ENCODE measurements around the gene PDE4B. TPM values are rescaled to one million over a fixed set of nuclear protein-coding genes. Genes with fewer than 3 reads are reported as not detected.
"Not testable (repeated sequence)": the region's sequence is repeated elsewhere in the genome, so short reads cannot be mapped to it uniquely, and the experiment has no call there.

Gene PDE4B
- total RNA-seq, 2 donors from 2014 or later, result 2.0 to 5.7 TPM

- Histone ChIP-seq H3K36me3 (no peaks in the 10 kb centered on the region), H3K9ac (ENCODE audit: low read depth in 2 of 2, low read length in 2 of 2) (no peak overlapping the region), H3K4me3 (no peak overlapping the region), H3K27ac (no peak overlapping the region), H3K9me3 (no peaks in the 10 kb centered on the region), H3K4me1 (no peaks in the 10 kb centered on the region), H3K27me3 (no peaks in the 10 kb centered on the region)
- DNase-seq, result no peak
- TF ChIP-seq CTCF (IDR thresholded peaks at IDR 0.05), result no peak
- intact Hi-C loops (cut with DNase I), result no loop called here
Observed at GRCh38 chr1:66058558-66058957, 265.9 kb downstream of the PDE4B start.

- H3K27me3 ChIP-seq; H3K27ac ChIP-seq; intact Hi-C loops (cut with DNase I); H3K9ac ChIP-seq (ENCODE audit: low read depth in 2 of 2, low read length in 2 of 2); H3K4me1 ChIP-seq; DNase-seq; H3K36me3 ChIP-seq; H3K9me3 ChIP-seq; H3K4me3 ChIP-seq: not testable (repeated sequence)
Observed at GRCh38 chr1:66067219-66067618, 274.5 kb downstream of the PDE4B start.

DNA sequence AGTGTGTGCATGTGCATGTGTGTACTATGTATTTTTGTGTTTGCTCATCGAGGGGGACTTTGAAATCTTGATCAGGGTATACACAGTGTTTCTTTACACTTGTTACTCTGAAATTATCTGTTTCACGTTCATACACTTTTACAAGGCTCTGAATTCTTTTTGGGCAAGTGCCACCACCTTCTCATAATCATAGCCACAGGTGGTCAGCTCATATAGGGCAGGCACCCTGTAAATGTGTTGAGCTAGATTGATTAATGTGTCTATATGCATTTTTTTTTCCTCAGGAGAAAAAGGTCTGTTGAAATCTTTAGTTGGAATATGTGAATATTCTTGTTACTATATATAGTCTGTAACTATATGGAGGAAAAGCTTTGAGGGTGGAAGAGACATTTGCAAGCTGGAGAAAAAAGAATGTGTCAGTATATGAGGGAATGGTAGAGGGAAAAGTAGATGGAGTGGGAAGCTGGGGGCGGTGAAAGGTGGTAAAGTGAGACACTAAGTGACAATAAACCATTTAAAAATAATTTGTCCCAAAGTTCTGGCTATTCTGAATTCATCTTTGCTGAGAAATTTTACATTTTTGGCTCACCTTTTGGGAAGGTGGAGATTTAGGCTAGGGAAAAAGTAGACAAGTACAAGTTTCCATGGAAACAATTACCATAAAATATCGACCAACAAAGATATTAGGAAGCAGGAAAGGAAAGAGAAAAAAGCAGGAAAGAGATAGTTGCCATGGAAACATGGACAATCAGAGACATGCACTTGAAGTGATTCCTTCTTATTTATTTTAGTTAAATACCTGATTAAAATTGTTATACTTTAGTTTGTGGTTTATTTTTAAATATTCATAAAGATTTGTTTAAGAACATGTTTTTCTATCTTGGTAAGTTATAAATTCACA lies 277.5 kb downstream of the PDE4B start:
- intact Hi-C loops (cut with DNase I), result no loop called here
- H3K27ac ChIP-seq, result no peak overlapping the region
- no peaks in the 10 kb centered on the region for H3K36me3 ChIP-seq
- H3K4me1 ChIP-seq, result no peaks in the 10 kb centered on the region
- TF ChIP-seq CTCF (IDR thresholded peaks at IDR 0.05), result no peak
- no peak overlapping the region for H3K9ac ChIP-seq (ENCODE audit: low read depth in 2 of 2, low read length in 2 of 2)
- H3K9me3 ChIP-seq, result no peaks in the 10 kb centered on the region
- DNase-seq, result no peak
- H3K4me3 ChIP-seq, result no peak overlapping the region
- no peaks in the 10 kb centered on the region for H3K27me3 ChIP-seq

DNA sequence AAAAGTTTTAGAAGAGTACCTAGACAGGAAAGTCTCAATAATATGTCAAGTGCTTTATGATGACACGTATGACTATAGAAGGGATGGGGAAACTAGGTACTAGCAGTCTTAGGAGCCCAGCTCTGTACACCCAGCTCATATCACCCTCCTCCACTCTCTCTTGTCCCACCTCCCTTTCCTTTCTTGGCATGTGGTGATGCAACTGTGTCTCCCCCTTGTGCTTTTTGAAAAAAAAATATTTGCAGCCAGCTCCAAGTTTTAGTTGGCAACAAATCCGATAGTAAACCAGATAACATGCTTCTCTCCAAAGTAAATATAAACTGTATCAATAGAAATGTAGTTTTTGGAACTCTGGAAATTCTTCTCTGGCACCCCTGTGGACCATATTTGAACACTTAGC lies 280.7 kb downstream of the PDE4B start:
- H3K4me1 ChIP-seq, result no peaks in the 10 kb centered on the region
- no peaks in the 10 kb centered on the region for H3K9me3 ChIP-seq
- H3K27me3 ChIP-seq, result no peaks in the 10 kb centered on the region
- no peak for TF ChIP-seq CTCF (IDR thresholded peaks at IDR 0.05)
- no peak overlapping the region for H3K4me3 ChIP-seq
- intact Hi-C loops (cut with DNase I), result no loop called here
- DNase-seq, result no peak
- H3K27ac ChIP-seq, result no peak overlapping the region
- H3K9ac ChIP-seq (ENCODE audit: low read depth in 2 of 2, low read length in 2 of 2), result no peak overlapping the region
- no peaks in the 10 kb centered on the region for H3K36me3 ChIP-seq

GRCh38 chr1:66074147-66074546 lies 281.5 kb downstream of the PDE4B start:
- intact Hi-C loops (cut with DNase I), result no loop called here
- Histone ChIP-seq H3K4me1 (no peaks in the 10 kb centered on the region), H3K4me3 (no peak overlapping the region), H3K27ac (no peak overlapping the region), H3K9me3 (no peaks in the 10 kb centered on the region), H3K9ac (ENCODE audit: low read depth in 2 of 2, low read length in 2 of 2) (no peak overlapping the region), H3K27me3 (no peaks in the 10 kb centered on the region), H3K36me3 (no peaks in the 10 kb centered on the region)
- no peak for TF ChIP-seq CTCF (IDR thresholded peaks at IDR 0.05)
- no peak for DNase-seq

- no peak for TF ChIP-seq CTCF (IDR thresholded peaks at IDR 0.05)
- no peak overlapping the region for H3K27ac ChIP-seq
- intact Hi-C loops (cut with DNase I), result no loop called here
- no peaks in the 10 kb centered on the region for H3K36me3 ChIP-seq
- no peak overlapping the region for H3K4me3 ChIP-seq
- H3K9me3 ChIP-seq, result no peaks in the 10 kb centered on the region
- no peak for DNase-seq
- H3K27me3 ChIP-seq, result no peaks in the 10 kb centered on the region
- no peaks in the 10 kb centered on the region for H3K4me1 ChIP-seq
- no peak overlapping the region for H3K9ac ChIP-seq (ENCODE audit: low read depth in 2 of 2, low read length in 2 of 2)
Observed at GRCh38 chr1:66078412-66078811, 285.7 kb downstream of the PDE4B start.

All from colonic mucosa (tissue), 4 donors.